GM23338 (cell line): ENCODE results near the gene ETV6.

Experiments
- CREB1 ChIP-seq: fragments of 250-450 bp; sonication (Bioruptor Pico); IDR thresholded peaks from 2 replicates; pipeline ENCODE4 v1.5.0; 2020; ENCODE audit warnings: low read depth, mild to moderate bottlenecking, moderate library complexity
- CTCF ChIP-seq, 2 experiments: fragments of 200-600 bp in 1 of 2; sonication (generic) in 1 of 2; conservative IDR thresholded peaks; 2 replicates each; pipeline versions ENCODE4 v1.5.1 to v1.6.1; 2016 to 2017; ENCODE audit warnings: antibody characterized with exemption in 2 of 2, low read depth in 2 of 2, mild to moderate bottlenecking in 2 of 2, moderate library complexity in 1 of 2
- EZH2 ChIP-seq: fragments of 200-600 bp; sonication (generic); IDR thresholded peaks from one replicate; pipeline ENCODE4 v1.8.0; 2017; ENCODE audit warnings: antibody characterized with exemption, mild to moderate bottlenecking, low read depth; ENCODE audit not compliant: unreplicated experiment
- EZH2phosphoT487 ChIP-seq: fragments of 200-600 bp; sonication (generic); IDR thresholded peaks from one replicate; pipeline ENCODE4 v1.8.1; 2018; ENCODE audit warnings: antibody characterized with exemption; ENCODE audit not compliant: unreplicated experiment
- POLR2AphosphoS5 ChIP-seq: IDR thresholded peaks from 2 replicates; pipeline ENCODE4 v1.6.1; 2016; ENCODE audit warnings: antibody characterized with exemption, low read depth

DNA sequence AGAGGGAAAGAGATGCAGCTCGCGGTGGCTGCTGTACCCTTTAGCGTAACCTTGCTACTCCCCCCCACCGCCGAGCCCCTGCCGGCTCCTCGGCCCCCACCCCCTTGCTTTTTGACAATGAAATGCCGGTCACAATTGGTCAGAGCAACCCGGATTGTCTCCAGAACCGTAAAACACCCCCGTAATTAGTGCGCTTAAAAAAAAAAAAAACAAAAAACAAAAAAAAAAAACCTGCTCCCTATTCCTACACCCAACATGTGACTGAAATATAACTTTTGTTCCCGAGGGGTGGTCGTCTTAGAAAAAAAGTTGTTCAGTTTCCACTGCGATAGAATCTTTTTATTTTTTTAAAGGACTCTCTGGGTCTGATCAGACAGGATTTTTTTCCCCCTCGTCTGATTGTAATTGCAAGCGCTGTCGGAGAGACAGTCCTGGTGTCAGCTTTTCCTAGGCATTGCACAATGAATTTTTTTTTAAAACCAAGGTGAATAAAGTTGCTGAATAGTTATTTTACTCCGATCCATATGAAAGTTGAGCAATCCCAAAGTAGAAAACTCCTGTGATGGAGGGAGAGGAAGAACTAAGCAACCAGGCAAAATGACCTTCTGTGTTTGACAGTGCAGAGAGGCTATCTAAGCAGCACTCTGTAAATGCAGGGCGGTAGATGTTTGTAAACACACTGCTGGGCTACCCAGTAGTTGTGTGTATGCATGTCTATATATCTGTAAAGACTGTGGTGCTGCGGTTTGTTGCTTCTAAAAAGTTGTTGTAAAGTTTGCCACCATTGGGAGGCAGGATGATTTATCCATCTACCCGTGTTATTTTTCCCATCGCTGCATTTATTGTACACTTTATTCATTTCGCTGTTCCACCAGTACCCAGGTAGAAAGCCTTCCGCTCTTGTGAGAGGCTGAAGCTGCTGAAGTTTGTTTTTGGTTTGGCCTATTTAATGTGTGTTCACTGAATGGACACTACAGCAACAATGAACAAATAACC lies 1.1 kb downstream of the ETV6 start:
- TF ChIP-seq POLR2AphosphoS5 (no peak), CTCF (conservative IDR thresholded peaks at IDR 0.05; ENCODE audit: low read depth in 2 of 2) (no peak), EZH2phosphoT487 (no peak), EZH2 (no peak), CREB1 (CRISPR knock-in tag) (no peak)
